Subcutaneous adipose tissue (tissue), 4 donors: ENCODE measurements around the gene SLC2A9. TPM values are rescaled to one million over a fixed set of nuclear protein-coding genes. Genes with fewer than 3 reads are reported as not detected.

ENCODE experiments used
- total RNA-seq, 4 donors: library from RNA; depleted of rRNA; stranded (reverse); fragments of >200 nt; gene quantifications; one replicate each; pipeline ENCODE4 v1.1.0, GENCODE V29; 2016
- TF ChIP-seq, protein P1 (sequence below): fragments of 450-650 bp; IDR thresholded peaks from one replicate; pipeline ENCODE4 v1.5.1; 2016; ENCODE audit warnings: low read depth, mild to moderate bottlenecking, control low read depth, antibody characterized with exemption, moderate library complexity

The SLC2A9 gene
- total RNA-seq, 4 donors from 2014 or later = 4.6 to 15.8 (median 7.8) TPM

DNA sequence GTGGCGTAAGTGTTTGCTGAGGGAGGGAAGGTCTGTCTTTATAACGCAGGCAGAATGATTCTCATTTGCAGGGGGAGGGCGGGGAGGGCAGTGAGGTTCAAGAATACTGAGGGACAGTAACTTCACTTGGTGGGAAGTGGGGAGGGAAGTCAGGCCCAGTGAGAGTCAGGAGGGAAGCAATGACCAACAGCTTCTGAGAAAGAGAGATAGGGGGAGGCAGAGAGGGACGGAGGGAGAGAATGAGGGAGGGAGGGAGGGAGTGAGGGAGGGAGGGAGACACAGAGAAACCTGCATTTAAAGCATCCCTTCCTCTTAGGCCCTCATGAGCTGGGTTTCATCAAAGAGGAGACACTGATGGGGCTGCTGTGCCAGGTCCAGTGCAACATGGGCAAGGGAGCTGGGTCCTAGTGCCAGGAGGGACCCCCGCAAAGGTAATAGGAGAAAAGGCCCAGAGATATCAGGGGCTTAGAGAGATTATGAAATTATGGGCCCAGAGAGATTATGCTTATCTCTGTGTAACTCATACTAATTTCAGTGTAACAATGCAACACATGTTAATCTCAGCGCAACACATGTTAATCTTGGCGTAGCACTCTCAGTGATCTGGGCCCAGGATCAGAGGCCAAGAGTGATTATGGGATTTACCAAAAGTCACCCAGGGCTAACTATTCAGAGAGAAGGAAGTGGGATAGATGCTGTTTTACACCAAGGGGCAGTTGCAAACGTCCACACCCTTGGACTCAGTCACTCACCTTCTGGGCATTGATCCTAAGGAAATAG lies 127.8 kb downstream of the SLC2A9 start:
- TF ChIP-seq, protein P1, sequence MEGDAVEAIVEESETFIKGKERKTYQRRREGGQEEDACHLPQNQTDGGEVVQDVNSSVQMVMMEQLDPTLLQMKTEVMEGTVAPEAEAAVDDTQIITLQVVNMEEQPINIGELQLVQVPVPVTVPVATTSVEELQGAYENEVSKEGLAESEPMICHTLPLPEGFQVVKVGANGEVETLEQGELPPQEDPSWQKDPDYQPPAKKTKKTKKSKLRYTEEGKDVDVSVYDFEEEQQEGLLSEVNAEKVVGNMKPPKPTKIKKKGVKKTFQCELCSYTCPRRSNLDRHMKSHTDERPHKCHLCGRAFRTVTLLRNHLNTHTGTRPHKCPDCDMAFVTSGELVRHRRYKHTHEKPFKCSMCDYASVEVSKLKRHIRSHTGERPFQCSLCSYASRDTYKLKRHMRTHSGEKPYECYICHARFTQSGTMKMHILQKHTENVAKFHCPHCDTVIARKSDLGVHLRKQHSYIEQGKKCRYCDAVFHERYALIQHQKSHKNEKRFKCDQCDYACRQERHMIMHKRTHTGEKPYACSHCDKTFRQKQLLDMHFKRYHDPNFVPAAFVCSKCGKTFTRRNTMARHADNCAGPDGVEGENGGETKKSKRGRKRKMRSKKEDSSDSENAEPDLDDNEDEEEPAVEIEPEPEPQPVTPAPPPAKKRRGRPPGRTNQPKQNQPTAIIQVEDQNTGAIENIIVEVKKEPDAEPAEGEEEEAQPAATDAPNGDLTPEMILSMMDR = no peak

DNA sequence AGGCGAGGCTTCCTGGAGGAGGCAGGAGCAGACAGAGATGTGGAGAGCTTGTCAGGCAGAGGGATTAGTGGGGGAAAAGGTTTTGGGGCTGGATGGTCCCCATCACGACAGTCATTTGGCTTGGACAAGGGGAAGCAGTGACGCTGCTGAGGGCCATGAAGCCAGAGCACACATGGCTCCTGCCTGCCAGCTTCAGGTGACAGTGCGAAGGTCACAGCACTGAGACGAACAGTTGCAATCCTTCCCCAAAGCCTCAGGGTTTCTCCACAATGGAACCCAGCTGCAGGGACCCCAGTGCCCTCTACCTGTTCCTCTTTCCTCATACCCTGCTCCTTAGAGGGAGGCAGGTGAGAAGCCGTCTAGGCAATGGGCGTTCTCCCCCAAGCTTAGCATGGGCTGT lies 129.6 kb downstream of the SLC2A9 start:
- TF ChIP-seq, protein P1 = no peak

DNA sequence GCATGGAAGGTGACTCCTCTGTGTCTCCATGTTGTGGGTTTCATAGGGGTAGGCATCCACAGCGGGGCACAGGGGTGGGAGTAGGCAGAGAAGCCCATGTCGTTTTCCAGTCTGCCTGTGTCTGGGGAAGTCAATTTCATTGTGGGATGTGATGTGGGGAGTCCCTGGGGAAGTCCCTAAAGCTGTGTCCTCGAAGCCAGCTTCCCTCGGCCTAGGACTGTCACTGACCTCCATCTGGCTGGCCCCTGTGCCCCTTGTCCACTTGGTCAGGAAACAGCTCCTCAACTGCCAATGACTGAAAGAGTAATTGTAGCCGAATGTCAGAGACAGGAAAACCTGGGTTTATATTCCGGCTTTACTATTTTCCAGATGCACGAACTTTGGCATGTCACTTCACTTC lies 130.2 kb downstream of the SLC2A9 start:
- TF ChIP-seq, protein P1 = no peak

DNA sequence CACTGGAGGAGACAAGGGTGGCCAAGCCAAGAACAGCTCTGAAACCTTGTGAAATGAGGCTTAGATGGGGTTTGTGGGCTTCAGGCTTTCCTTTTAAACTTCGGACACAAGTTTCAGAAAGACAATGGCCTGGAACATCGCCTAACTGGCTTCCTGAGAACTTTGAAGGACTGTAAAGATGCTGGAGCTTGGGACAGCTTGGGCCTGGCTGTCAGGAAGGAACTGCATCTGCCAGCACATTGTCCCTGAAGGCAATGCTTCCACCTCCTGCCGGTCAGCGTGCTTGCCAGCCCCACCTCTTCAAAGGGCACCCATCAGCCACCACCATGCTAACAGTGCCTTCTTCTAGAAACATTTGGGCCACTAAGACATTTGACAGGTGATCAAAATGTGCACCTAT lies 132.0 kb downstream of the SLC2A9 start:
- TF ChIP-seq, protein P1 = no peak

DNA sequence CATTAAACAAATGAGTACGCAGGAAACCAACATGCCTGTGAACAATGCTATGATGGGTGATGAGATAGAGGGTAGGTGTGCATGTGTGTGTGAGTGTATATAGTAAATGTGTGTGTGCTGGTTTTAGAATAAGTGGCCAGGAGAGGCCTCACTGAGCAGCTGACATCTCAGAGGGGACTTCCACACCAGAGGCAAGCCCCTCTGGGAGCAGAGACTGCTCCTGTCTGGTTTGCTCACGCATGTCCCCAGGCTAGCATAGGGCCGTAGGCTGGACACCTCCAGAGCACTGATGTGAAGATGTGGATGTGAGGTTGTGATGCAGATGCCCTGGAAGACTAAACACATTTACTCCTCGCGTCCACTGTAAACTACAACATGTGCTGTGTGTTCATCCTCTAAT lies 135.3 kb downstream of the SLC2A9 start:
- TF ChIP-seq, protein P1 = no peak

DNA sequence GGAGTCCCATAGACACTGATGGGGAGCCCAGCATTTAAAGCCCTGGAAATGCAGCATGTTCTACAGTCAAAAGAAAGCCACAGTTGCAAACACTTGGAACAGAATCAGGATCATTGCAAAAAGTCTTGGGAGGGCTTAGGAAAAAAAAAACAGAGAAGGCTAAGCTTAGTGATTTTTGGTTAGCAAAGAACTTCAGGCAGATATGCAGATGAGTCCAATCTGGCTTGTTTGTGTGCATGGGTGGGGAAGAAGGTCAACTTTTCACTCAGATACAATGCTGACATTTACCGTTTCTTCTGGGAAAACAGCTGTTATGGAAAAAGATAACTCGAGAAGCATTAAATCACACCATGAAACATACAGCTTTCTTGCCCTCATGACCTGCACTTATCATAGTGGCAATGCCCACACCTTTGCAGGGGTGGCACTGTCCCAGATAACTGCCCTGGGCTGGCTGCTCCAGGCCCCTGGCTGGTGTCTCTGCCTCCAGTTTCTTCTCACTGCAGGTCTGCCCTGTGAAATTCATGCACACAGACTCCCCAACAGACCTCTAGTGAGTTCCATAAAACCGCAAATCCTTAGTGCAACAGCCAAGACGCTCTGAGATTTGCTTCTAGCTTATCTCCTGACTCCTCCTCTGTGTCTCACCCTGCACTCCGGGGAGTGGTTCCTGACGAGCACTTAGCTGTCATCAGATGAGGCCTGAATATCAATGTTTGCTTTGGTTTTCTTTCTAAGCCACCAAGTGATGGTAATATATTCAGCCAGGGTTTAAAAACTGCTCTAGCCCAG lies 140.7 kb downstream of the SLC2A9 start:
- TF ChIP-seq, protein P1 = no peak

DNA sequence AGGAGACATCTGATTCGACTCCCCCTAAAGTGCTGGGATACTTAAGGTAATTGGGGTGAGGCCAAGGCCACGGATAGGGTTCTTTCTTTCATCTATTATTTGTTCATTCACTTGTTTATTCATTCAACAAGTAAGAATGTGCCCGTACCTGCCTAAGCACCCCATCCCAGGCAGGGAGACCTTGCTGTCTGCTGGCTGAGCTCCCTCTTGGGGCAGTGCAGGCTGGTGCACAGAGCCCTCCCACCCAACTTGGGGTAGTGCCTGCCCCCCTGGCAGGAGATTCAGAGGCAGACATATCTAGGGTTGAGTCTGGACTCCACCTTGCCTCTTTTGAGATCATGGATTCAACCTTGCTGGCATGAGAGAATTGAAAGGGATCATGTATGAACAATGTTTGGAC lies 144.2 kb downstream of the SLC2A9 start:
- TF ChIP-seq, protein P1 = no peak
